Activated T-helper 1 cell treated with anti-CD3 and anti-CD28 coated beads, Interleukin-12 subunit alpha, Interleukin-12 subunit beta, Interleukin-2, Interleukin-4 antibody, amounts not matched to agents 30 ng/mL and 10 ng/mL and 1 ng/mL, durations not matched to agents 14 hours and 24 hours and 36 hours (primary cell): ENCODE measurements around the gene SEMG2. TPM values are rescaled to one million over a fixed set of nuclear protein-coding genes. Genes with fewer than 3 reads are reported as not detected.

Experiments used
- DNase-seq: peaks from one replicate; pipeline ENCODE4 v3.0.0; 2021; ENCODE audit warnings: low spot score
- H3K27ac Mint-ChIP-seq: one replicate; pipeline ENCODE4 v1.8.0; 2021; ENCODE audit warnings: mild to moderate bottlenecking, mixed read lengths
- H3K27me3 Mint-ChIP-seq: one replicate; pipeline ENCODE4 v1.8.0; 2022; ENCODE audit warnings: mild to moderate bottlenecking, moderate library complexity, mixed read lengths; ENCODE audit not compliant: insufficient read depth
- H3K36me3 Mint-ChIP-seq: one replicate; pipeline ENCODE4 v1.8.0; 2021; ENCODE audit warnings: low read depth, mixed read lengths
- H3K4me1 Mint-ChIP-seq: one replicate; pipeline ENCODE4 v1.8.0; 2021; ENCODE audit warnings: low read depth, mixed read lengths
- H3K4me3 Mint-ChIP-seq: one replicate; pipeline ENCODE4 v1.8.0; 2021; ENCODE audit warnings: mild to moderate bottlenecking, moderate library complexity, mixed read lengths
- H3K9me3 Mint-ChIP-seq: one replicate; pipeline ENCODE4 v1.8.0; 2021; ENCODE audit warnings: mixed read lengths
- intact Hi-C: fragments of 100-400 bp; cut with micrococcal nuclease; formaldehyde crosslinking; loops from one replicate; pipeline ENCODE4 v1.15.1; 2024
- total RNA-seq: library from RNA; stranded (reverse); gene quantifications from 2 replicates; pipeline ENCODE4 v1.2.3, GENCODE V29; 2022

The SEMG2 gene
- not detected in 2 replicates for total RNA-seq

DNA sequence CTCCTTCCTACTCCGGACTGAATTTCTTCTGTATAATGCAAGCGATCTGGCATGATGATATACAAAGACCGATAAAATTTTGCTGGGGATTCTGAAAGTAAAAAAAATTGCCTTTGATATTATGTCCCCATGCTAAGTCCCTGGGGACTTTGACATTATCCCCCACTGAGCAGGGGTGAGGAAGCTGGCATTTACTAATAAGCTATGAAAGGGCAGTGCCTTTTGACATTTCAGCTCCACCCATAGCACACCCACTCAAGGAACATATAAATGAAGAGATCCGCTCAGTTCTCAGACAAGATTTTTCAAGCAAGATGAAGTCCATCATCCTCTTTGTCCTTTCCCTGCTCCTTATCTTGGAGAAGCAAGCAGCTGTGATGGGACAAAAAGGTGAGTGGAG, at the start of gene SEMG2:
SEMG2 (plus strand) TSS at position 298 of the 400 bp plus-strand sequence; CDS start at position 315, 17 bp downstream.
- Mint-ChIP-seq H3K4me3 (no peak within 1 kb of the TSS), H3K4me1 (no peaks in the 10 kb centered on the region), H3K9me3 (no peaks in the 10 kb centered on the region), H3K36me3 (no peaks in the 10 kb centered on the region), H3K27me3 (peaks cover 29% of the 10 kb centered on the region), H3K27ac (no peak within 1 kb of the TSS)
- intact Hi-C loops, result loop anchor here (10.0 kb wide), 1 partner anchor 86 kb away; no protein-coding TSS in a partner anchor
- no peak for DNase-seq

GRCh38 chr20:45173522-45173921, 47.7 kb upstream of the SEMG2 start:
- H3K36me3 Mint-ChIP-seq, result no peaks in the 10 kb centered on the region
- peaks cover 22% of the 10 kb centered on the region for H3K27me3 Mint-ChIP-seq
- no peaks in the 10 kb centered on the region for H3K9me3 Mint-ChIP-seq
- H3K4me3 Mint-ChIP-seq, result no peak overlapping the region
- intact Hi-C loops, result no loop called here
- H3K27ac Mint-ChIP-seq, result no peak overlapping the region
- no peak for DNase-seq
- H3K4me1 Mint-ChIP-seq, result no peaks in the 10 kb centered on the region

GRCh38 chr20:45174434-45175364, 46.5 kb upstream of the SEMG2 start, which contains the start of gene PI3:
Gene PI3, plus strand, starts transcription at chr20:45174902. Its CDS starts 21 bp downstream, at chr20:45174923.
- Mint-ChIP-seq H3K27me3 (peaks cover 20% of the 10 kb centered on the region), H3K4me3 (no peak within 1 kb of the TSS), H3K27ac (no peak within 1 kb of the TSS), H3K9me3 (no peaks in the 10 kb centered on the region), H3K36me3 (no peaks in the 10 kb centered on the region), H3K4me1 (peaks cover 3% of the 10 kb centered on the region)
- no peak for DNase-seq
- intact Hi-C loops, result no loop called here

- H3K4me1 Mint-ChIP-seq, result peaks cover 5% of the 10 kb centered on the region
- peaks cover 6% of the 10 kb centered on the region for H3K27me3 Mint-ChIP-seq
- H3K36me3 Mint-ChIP-seq, result no peaks in the 10 kb centered on the region
- H3K9me3 Mint-ChIP-seq, result no peaks in the 10 kb centered on the region
- intact Hi-C loops, result no loop called here
- no peak overlapping the region for H3K4me3 Mint-ChIP-seq
- DNase-seq, result no peak
- no peak overlapping the region for H3K27ac Mint-ChIP-seq
These were observed 44.5 kb upstream of the SEMG2 start for GRCh38 chr20:45176526-45177267.

DNA sequence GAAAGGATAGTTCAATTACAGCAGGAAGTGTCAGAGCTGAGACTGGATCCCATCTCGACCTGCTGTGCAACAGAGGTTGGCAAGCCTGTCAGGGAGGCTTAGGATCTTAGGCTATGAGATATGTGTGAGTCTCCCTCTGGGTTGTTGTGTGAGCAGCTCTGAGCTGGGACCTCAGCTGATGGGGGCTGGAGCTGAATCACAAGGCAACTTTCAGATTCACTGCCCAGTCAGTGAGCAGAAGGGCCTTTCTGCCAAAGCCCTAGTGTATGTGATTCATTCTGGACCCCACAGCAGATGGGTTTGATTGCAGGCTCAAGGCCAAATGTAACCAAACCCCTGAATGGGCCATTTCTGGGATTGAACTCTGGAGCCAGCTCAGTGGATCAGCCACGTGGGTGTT, 42.0 kb upstream of the SEMG2 start:
- H3K27me3 Mint-ChIP-seq, result peaks cover 6% of the 10 kb centered on the region
- intact Hi-C loops, result no loop called here
- no peaks in the 10 kb centered on the region for H3K36me3 Mint-ChIP-seq
- no peak overlapping the region for H3K27ac Mint-ChIP-seq
- no peak overlapping the region for H3K4me3 Mint-ChIP-seq
- no peaks in the 10 kb centered on the region for H3K9me3 Mint-ChIP-seq
- no peak for DNase-seq
- H3K4me1 Mint-ChIP-seq, result peaks cover 5% of the 10 kb centered on the region

DNA sequence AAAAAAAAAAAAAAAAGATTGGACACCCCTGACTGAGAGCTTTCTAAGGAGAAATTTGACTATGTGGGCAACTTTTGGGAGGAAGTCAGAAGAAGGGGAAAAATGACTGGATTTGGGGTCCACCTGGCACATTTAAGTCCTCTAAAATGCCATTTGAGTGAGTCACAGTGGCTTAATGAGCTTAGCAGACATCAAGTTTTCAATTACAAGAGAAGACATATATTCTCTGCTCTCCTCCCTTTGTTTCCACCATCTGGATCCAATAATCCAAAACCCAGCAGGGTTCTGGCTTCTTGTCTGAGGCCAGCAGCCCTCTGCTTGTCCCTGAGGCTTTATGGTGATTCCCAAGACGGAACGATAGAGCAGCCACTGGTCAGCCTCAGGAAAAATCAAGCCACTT, 39.5 kb upstream of the SEMG2 start:
- Mint-ChIP-seq H3K27ac (no peak overlapping the region), H3K4me1 (peaks cover 5% of the 10 kb centered on the region), H3K27me3 (peaks cover 7% of the 10 kb centered on the region), H3K9me3 (no peaks in the 10 kb centered on the region), H3K36me3 (no peaks in the 10 kb centered on the region), H3K4me3 (no peak overlapping the region)
- intact Hi-C loops, result no loop called here
- DNase-seq, result no peak

- peaks cover 7% of the 10 kb centered on the region for H3K27me3 Mint-ChIP-seq
- H3K4me1 Mint-ChIP-seq, result peaks cover 5% of the 10 kb centered on the region
- no peak overlapping the region for H3K27ac Mint-ChIP-seq
- no peak overlapping the region for H3K4me3 Mint-ChIP-seq
- intact Hi-C loops, result no loop called here
- no peaks in the 10 kb centered on the region for H3K36me3 Mint-ChIP-seq
- no peaks in the 10 kb centered on the region for H3K9me3 Mint-ChIP-seq
- DNase-seq, result no peak
These were observed 38.1 kb upstream of the SEMG2 start for GRCh38 chr20:45183084-45183483.

DNA sequence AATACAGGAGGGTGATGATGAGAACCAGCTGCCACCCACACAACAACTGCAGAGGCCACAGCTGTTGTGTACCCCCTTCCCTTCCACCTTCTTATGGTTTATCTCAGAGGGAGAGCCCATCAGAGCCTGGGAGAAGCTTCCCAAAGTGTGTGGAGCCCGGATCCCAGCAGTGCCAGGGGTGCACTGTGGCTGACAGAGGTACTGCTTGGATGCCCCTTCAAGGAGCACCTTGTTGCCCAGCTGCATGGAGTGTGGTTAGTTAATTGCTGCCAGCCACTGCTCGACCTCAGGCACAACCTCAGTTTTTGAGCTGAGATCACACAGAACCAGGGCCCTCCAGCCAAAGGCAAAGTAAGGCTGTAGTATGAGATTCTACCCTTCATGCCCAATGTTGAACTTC, 33.5 kb upstream of the SEMG2 start:
- intact Hi-C loops, result no loop called here
- Mint-ChIP-seq H3K27me3 (peaks cover 9% of the 10 kb centered on the region), H3K4me1 (no peaks in the 10 kb centered on the region), H3K27ac (no peak overlapping the region), H3K4me3 (no peak overlapping the region), H3K9me3 (no peaks in the 10 kb centered on the region), H3K36me3 (no peaks in the 10 kb centered on the region)
- no peak for DNase-seq

DNA sequence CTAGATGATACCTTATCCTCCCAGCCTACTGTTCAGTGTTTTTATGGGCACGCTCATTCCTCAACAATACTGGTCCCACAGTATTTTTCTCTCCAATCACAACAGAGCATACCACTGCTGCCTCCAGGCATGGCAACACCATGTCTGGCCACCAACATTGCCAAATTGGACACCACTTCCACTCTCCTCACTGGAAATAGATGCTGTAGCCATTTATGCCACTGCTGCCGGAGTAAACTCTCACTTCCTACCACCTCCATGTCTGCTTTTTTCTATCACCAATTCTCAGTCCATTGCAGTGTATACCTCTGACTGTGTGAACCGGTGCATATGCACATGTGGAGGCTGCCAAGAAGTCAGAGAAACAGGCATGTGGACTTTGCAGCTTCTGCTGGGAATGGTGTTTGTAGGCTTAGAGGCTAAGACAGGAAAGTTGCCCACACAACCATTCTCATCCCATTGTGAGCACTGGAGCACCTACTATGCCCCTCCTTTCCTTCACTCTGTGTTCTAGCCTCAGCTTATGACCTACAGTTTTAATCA, 32.0 kb upstream of the SEMG2 start:
- Mint-ChIP-seq H3K4me1 (no peaks in the 10 kb centered on the region), H3K27ac (no peak overlapping the region), H3K4me3 (no peak overlapping the region), H3K27me3 (peaks cover 9% of the 10 kb centered on the region), H3K9me3 (no peaks in the 10 kb centered on the region), H3K36me3 (no peaks in the 10 kb centered on the region)
- intact Hi-C loops, result no loop called here
- DNase-seq, result no peak

GRCh38 chr20:45189861-45190260, 31.3 kb upstream of the SEMG2 start:
- intact Hi-C loops, result no loop called here
- Mint-ChIP-seq H3K4me1 (no peaks in the 10 kb centered on the region), H3K36me3 (no peaks in the 10 kb centered on the region), H3K9me3 (no peaks in the 10 kb centered on the region), H3K27ac (no peak overlapping the region), H3K4me3 (no peak overlapping the region), H3K27me3 (peaks cover 10% of the 10 kb centered on the region)
- no peak for DNase-seq

DNA sequence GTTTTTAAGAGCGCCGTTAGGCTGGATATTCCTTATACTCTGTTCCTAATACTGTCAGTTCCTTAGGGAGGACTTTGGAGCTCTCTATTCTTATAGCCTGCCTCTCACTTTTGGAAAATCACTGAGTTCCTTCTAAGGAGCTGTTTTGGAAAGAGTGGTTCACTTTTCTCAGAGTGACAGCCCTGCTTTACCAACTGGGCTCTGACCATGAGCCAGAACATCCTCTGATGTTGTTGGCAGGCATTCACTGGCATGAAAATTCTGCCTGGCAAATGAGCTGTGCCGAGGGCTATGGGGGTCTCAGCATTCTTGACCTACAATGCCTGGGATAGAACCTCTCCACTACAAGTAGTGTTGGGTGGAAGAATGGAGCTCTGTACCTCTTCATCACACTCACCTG, 29.2 kb upstream of the SEMG2 start:
- no peaks in the 10 kb centered on the region for H3K9me3 Mint-ChIP-seq
- H3K36me3 Mint-ChIP-seq, result no peaks in the 10 kb centered on the region
- H3K27me3 Mint-ChIP-seq, result peaks cover 9% of the 10 kb centered on the region
- H3K27ac Mint-ChIP-seq, result no peak overlapping the region
- DNase-seq, result no peak
- H3K4me1 Mint-ChIP-seq, result no peaks in the 10 kb centered on the region
- intact Hi-C loops, result no loop called here
- no peak overlapping the region for H3K4me3 Mint-ChIP-seq

GRCh38 chr20:45193331-45193730, 27.8 kb upstream of the SEMG2 start:
- H3K36me3 Mint-ChIP-seq, result no peaks in the 10 kb centered on the region
- peaks cover 10% of the 10 kb centered on the region for H3K27me3 Mint-ChIP-seq
- H3K4me3 Mint-ChIP-seq, result no peak overlapping the region
- H3K9me3 Mint-ChIP-seq, result no peaks in the 10 kb centered on the region
- no peaks in the 10 kb centered on the region for H3K4me1 Mint-ChIP-seq
- intact Hi-C loops, result no loop called here
- no peak overlapping the region for H3K27ac Mint-ChIP-seq
- DNase-seq, result no peak

DNA sequence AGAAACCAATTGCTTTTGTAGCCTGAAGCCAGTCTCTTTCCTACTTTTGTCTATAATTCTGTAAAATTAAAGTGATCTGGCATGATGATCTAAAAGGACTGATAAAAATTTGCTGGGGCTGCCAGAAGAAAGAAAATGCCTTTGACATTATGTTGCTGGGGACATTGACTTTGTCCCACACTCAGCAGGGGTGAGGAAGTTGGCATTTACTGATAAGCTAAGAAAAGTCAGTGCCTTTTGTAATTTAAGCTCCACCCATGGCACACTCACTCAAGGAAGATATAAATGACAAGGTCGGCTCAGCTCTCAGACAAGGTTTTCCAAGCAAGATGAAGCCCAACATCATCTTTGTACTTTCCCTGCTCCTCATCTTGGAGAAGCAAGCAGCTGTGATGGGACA, 14.4 kb upstream of the SEMG2 start, which contains the start of gene SEMG1:
SEMG1 (plus strand) TSS at position 309 of the 400 bp plus-strand sequence; CDS start at position 330, 21 bp downstream.
- no peak for DNase-seq
- no peaks in the 10 kb centered on the region for H3K9me3 Mint-ChIP-seq
- no peak within 1 kb of the TSS for H3K4me3 Mint-ChIP-seq
- no peaks in the 10 kb centered on the region for H3K4me1 Mint-ChIP-seq
- no peak within 1 kb of the TSS for H3K27ac Mint-ChIP-seq
- no peaks in the 10 kb centered on the region for H3K36me3 Mint-ChIP-seq
- intact Hi-C loops, result no loop called here
- peaks cover 30% of the 10 kb centered on the region for H3K27me3 Mint-ChIP-seq
